Activated CD4-positive, alpha-beta T cell treated with anti-CD3 and anti-CD28 coated beads, Interleukin-2, Interleukin-6, amounts not matched to agents 100 ng/mL and 50 ng/mL, durations not matched to agents 16 hours and 8 hours (primary cell): ENCODE data around the gene ADARB2.

Experiments
- DNase-seq: peaks from one replicate; pipeline ENCODE4 v3.0.0-alpha.2; 2020

Gene ADARB2

GRCh38 chr10:1190791-1191490 lies 546.4 kb downstream of the ADARB2 start:
- DNase-seq, result no peak

- no peak for DNase-seq
Measured at GRCh38 chr10:1190052-1190395, 547.3 kb downstream of the ADARB2 start.

- DNase-seq, result no peak
Measured at GRCh38 chr10:1189166-1190051, 547.9 kb downstream of the ADARB2 start.

GRCh38 chr10:1188558-1189135 lies 548.7 kb downstream of the ADARB2 start:
- DNase-seq, result no peak

- no peak for DNase-seq
Measured at GRCh38 chr10:1187855-1188557, 549.3 kb downstream of the ADARB2 start.

GRCh38 chr10:1187151-1187854 lies 550.0 kb downstream of the ADARB2 start:
- no peak for DNase-seq

GRCh38 chr10:1186683-1186990 lies 550.7 kb downstream of the ADARB2 start:
- no peak for DNase-seq

GRCh38 chr10:1185911-1186682 lies 551.2 kb downstream of the ADARB2 start:
- DNase-seq, result no peak

- DNase-seq, result no peak
Measured at GRCh38 chr10:1184541-1185430, 552.5 kb downstream of the ADARB2 start.

- DNase-seq, result no peak
Measured at GRCh38 chr10:1183701-1184100, 553.6 kb downstream of the ADARB2 start.

GRCh38 chr10:1183033-1183396 lies 554.3 kb downstream of the ADARB2 start:
- no peak for DNase-seq

GRCh38 chr10:1182280-1183032 lies 554.9 kb downstream of the ADARB2 start:
- no peak for DNase-seq

GRCh38 chr10:1180836-1181235 lies 556.5 kb downstream of the ADARB2 start:
- DNase-seq, result no peak

- no peak for DNase-seq
Measured at GRCh38 chr10:1180071-1180730, 557.1 kb downstream of the ADARB2 start.

- no peak for DNase-seq
Measured at GRCh38 chr10:1179346-1180070, 557.8 kb downstream of the ADARB2 start.

GRCh38 chr10:1178506-1178905 lies 558.8 kb downstream of the ADARB2 start:
- DNase-seq, result no peak

- no peak for DNase-seq
Measured at GRCh38 chr10:1177936-1178335, 559.4 kb downstream of the ADARB2 start.

- no peak for DNase-seq
Measured at GRCh38 chr10:1175956-1176565, 561.3 kb downstream of the ADARB2 start.

GRCh38 chr10:1174022-1174421 lies 563.3 kb downstream of the ADARB2 start:
- no peak for DNase-seq
